ENCODE results near the gene PSMG4.
A peak's percentile ranks its signal among the peaks of the same experiment; 100 is the strongest.
"Not testable (repeated sequence)": the region's sequence is repeated elsewhere in the genome, so short reads cannot be mapped to it uniquely, and the experiment has no call there.

Gene PSMG4

DNA sequence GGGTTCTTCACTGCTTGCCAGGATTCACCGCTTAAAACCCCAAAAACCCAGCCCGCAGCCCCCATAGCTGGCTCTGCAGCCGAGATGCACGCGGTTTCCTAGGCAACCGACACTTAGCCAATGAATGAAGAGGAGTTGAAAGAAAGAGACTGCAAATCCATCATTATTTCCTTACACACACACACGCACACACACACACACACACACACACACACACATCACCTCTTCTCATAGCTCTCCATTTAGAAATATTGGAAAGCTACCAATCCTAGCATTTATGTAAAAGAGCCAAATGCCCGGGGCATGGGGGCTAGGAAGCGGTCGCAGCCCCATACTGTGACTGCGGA, 27.9 kb upstream of the PSMG4 start:
- peak; percentile 62 for DNase-seq (ENCODE audit: low read depth)

DNA sequence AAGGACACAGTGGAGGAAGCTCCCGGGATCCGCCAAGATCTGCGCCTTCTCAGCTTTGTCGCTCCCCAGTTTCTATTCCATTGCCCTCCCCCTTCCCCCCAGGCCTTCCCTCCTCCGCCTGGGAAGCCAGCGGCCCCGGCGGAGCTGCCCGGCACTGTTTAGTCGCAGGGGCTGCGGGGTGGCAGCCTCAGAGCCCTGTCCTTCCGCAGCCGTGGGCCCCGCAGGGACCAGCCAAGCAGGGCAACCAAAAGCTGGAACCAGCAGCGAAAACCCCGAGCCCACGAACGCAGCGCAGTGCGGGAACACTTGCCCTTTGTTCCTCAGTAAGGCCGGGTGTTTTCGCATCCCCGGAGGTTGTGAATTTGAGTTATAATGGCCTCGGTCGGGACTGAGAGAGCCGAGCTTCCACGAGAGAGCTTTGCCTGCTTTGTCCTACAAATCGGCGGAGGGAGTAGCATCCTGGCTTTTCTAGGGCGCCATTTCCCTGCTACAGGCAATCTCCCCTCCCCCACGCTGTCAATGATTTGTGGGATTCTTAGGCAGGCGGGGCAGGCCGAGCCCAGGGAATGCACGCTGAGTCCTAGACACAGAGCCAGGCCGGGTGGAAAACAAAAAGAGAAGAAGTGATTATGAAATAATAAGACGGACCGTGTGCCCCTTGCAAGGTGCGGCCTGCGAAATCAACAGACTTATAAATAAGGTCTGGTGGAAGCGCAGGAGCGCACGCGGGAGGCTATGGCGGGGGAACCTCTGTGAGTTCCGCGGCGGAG, 27.3 kb upstream of the PSMG4 start:
- DNase-seq (ENCODE audit: low read depth) = peak; percentile 85

DNA sequence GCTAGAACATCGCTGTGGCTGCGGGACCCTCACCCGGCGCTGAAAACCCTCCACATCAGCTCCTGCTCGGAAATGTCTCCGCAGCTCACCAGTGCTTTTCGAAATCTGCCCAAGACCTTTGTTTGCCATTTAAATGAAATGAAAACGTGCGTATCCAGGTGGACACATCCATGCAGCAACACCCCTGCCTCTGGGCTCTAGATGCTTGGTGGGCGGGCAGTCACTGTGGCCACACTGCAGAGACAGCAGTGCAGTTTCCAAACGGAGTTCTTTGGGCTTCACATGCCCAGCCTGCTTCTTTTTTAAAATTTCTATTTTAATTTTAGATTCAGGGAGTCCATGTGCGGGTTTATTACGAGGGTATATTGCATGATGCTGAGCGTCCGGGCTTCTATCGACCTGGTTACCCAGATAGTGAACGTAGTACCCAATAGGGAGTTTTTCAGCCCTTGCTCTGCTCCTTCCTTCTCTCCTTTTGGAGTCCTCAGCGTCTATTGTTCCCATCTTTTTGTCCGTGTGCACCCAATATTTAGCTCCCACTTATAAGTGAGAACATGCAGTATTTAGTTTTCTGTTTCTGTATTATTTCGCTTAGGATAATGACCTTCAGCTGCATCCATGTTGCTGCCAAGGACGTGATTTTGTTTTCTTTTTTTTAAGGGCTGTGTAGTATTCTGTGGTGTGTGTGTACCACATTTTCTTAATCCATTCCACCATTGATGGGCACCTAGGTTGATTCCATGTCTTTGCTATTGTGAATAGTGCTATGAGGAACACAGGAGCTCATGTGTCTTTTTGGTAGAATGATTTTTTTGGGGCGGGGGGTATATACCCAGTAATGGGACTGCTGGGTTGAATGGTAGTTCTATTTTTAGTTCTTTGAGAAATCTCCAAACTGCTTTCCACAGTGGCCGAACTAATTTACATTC, 26.5 kb upstream of the PSMG4 start:
- DNase-seq (ENCODE audit: low read depth) = no peak

DNA sequence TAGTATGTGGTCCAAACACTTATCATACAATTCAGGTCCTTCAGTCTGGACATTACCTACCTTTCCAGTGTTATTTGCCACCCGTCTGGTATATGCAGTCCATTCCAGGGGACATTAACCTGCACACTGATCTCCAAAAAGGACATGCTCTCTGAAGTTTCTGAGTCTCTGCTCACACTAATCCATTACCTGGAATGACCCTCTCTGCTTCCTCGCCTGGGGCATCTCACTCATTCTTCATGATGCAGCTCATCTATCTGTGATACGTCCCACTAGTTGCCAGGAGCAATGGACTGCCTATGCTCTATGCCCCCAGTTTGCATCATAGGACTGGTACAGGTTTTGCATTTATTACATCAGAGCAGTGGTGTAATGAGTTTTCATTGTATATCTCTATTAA, 25.4 kb upstream of the PSMG4 start:
- DNase-seq (ENCODE audit: low read depth) = peak; percentile 34

DNA sequence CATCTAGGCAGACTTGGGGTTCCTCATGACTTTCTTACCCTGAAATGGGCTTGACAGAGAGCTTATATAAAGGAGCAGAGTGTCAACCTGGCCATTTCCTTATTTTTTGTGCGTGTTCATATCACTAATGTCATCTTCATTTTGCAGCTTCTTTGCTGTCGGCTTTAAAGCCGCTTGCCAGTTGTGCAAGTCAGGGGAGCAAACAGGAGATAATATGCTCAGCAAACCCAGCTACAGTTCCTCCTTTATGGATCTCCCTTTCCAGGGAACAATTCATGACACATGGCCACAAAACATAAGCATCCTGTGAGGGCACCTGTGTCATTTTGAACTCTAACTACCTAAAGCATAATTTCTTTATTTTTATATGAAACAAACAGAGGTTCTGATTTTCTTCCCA, 24.8 kb upstream of the PSMG4 start:
- no peak for DNase-seq (ENCODE audit: low read depth)

DNA sequence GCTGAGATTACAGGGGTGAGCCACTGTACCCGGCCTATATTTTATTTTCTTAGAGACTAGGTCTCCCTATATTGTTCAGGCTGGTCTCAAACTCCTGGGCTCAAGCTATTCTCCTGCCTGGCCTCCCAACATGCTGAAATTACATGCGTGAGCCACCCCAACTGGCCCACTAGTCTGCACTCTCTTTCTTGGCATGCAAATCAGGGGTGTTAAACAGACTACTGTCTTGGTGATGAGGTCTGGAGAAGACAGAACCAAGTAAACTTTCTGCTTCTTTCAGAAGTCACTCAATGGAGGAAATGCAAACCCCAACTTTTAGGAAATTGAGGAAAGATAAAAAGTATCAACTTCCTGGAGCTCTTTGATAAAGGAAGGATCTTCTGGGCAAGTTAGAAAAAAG, 23.3 kb upstream of the PSMG4 start:
- DNase-seq (ENCODE audit: low read depth) = no peak

DNA sequence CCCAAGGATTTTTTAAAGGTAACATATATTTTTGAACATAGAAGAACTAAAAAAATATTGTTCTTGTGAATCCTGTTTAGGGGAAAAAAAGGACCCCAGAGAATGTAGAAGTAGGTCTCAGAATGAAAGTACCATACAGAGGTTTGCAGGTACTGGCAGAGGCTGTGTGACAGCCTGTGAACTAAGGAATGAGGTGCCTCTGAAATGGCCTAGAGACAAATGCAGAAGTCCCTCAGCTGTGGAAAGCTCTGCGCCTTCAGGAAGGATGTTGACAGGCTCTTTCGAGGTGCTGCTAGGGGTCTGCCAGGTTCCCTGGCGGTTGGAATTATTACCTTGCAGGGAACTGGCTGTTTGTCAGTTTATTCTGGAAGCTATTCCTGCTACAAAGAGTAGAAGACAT, 22.7 kb upstream of the PSMG4 start:
- DNase-seq (ENCODE audit: low read depth) = no peak

DNA sequence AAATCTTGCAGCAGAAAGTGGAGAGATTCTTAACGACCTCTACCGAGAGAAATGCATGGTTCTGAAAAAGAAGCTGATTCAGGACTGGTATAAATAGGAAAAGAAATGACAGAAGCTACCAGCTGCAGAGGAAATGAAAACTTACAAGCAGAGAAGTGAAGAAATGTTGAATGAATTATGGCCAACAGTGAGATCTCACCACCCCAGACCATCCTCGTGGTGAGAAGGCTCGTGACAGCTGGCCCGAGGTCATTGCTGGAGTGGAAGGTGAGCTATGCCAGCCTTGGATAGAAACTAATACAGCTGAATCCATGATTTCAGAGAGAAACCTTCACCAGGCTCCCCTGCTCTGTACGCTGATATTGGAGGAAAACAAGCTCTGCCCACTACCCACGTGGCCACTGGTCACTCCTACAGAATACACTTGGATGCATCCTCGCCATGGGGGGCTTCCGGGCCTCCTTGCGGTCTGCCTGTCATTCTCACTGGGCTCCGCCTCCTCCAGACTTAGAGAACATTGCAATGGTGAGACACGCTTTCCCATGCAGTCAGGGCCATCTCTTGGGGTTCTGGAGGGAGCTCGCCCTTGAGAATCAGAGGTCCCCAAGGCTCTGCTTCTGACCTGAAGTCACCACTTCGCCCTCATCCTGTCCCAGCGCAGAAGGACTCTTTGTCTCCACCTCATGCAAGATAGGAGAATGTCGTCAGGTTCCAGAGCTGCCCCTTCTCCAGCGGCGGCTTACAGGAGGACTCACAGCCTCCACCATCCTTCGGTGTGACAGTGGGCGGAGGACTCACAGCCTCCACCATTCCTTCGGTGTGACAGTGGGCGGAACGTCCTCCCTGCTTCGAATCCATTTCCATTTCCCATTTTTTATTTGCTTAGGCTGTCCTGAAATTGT, 20.7 kb upstream of the PSMG4 start:
- DNase-seq (ENCODE audit: low read depth) = no peak

DNA sequence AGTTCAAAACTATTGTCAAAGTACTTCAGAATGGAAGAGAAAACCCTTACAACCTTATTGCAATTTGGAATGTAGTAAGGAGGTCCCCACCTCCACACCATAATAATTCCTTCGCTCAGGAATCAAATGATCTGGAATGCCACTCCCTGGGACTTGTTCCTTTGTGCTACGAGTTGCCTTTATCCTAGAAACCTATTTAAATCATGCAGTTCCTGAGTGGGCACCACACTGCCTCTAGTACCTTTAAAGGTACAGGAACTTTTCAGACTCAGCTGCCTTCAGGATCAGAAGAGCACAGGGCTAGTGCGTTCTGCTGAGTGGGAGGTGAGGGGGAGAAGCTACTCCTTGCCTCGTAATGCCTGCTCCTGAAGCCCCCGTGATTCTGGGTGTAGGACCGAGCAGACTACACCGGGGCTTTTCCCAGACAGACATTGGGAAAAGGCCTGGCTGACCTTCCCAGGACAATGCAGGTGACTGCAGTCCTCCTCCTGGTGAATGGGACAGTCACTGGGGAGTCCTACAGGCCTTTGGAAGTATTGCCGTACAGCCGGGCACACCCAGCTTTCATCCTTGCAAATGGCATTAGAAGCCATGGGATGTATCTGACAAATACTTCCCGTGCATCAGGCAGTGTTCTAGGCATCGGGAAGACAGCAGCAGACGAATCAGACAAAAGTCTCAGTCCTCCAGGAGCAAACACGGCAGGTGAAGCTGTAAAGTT, 19.5 kb upstream of the PSMG4 start:
- DNase-seq (ENCODE audit: low read depth) = peak; percentile 40

DNA sequence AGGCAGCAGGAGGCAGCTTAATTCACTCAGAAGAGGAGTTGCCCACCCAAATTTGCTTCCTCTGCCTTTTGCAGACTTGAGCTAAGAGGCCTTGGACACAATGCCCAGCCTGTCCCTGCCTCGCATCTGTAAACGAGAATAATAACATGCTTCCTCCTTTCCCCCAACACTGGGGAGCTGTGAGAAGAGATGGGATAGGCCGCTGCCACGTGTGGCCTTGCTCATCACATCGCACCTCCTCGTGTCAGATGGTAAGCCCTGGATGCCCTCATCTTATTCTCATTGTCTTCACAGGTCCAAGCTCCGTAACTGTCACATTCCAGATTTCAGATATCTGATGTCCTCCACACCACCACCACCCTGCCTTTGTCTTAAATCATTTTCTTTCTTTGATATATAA, 18.2 kb upstream of the PSMG4 start:
- no peak for DNase-seq (ENCODE audit: low read depth)

DNA sequence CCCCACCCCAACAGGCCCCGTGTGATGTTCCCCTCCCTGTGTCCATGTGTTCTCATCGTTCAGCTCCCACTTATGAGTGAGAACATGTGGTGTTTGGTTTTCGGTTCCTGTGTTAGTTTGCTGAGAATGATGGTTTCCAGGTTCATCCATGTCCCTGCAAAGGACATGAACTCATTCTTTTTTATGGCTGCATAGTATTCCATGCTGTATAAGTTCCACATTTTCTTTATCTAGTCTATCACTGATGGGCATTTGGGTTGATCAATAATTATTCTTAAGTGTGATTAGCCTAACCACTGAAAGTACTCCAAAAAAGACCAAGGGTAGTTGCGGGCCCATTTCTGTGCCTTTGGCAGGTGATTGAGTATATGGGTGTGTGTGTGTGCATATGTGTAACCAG, 17.0 kb upstream of the PSMG4 start:
- not testable (repeated sequence) for DNase-seq (ENCODE audit: low read depth)

DNA sequence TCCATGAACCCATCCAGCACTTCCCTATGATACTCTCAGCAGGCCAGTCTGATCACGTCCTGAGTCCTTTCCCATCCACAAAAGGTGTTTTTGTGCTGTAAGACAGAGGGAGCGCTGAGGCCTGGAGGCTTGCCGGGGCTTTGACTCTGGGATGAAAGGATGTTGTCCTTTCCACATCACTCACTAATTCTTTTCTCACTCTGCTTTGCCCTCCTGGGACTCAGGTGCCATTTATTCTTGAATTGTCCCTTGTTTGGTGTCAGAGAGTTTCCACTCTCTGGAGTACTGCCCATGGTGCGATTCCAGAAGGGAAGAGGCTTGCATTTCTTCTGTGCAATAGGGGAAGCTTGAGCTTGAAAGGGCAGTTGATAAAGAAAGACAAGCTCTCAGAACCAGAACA, 16.0 kb upstream of the PSMG4 start:
- DNase-seq (ENCODE audit: low read depth) = no peak

DNA sequence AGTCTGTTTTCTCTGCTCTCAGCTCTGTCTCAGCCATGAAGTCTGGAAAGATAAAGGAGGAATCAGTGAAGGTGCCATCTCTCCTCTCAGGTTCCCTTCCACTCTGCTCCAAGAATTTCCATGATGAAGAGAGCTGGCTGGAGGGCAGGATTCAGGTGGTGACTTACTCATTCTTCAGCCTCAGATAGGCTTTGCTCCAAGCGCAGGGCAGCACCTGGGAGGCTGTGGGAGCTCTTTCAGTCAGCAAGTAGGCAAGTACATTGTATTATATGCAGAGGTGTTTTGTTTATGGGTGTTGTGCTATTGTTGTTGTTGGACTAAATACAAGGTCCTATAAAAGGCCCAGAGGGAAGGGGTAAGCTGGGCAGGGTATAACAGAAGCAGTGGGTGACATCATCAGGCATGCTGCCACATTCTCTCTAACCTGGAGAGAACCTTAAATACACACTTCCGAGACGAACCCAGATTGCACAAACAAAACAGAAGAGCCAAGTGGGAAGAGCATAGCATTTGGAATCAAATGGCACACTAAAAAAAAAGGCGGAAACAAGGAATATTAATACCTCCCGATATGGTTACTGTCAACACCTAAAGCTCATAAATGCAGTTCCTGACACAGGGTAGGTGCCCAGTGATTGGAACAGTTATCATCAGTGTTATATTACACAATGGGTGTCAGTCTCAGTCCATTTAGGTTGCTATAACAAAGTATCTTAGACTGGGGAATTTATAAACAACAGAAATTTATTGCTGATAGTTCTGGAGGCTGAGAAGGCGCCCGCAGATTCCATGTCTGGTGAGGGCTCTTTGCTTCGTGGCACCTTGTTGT, 14.5 kb upstream of the PSMG4 start:
- no peak for DNase-seq (ENCODE audit: low read depth)

DNA sequence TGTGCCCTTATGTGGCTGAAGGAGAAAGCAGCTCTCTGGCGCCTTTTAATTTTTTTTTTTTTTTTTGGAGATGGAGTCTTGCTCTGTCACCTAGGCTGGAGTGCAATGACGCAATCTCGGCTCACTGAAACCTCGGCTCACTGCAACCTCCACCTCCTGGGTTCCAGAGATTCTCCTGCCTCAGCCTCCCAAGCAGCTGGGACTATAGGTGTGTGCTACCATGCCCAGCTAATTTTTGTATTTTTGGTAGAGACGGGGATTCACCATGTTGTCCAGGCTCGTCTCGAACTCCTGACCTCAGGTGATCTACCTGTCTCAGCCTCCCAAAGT, 13.9 kb upstream of the PSMG4 start:
- DNase-seq (ENCODE audit: low read depth) = not testable (repeated sequence)

DNA sequence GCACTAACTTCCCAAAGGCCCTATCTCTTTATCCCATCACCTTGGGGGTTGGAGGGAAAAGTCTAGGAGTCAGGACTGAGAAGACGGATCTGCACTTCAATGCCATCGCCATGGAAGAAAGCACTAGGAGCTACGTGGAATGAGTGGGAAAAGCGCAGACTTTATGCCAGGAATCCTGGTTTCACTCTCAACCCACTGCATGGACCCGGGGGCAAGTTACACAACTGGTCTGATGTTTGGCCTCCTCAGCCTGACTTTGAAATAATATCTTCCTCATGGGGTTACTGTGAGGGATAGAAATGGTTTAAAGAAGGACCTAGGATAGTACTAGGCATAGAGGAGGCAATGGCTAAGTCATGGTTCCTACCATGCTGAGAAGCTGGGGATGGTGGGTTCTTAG, 13.5 kb upstream of the PSMG4 start:
- no peak for DNase-seq (ENCODE audit: low read depth)

DNA sequence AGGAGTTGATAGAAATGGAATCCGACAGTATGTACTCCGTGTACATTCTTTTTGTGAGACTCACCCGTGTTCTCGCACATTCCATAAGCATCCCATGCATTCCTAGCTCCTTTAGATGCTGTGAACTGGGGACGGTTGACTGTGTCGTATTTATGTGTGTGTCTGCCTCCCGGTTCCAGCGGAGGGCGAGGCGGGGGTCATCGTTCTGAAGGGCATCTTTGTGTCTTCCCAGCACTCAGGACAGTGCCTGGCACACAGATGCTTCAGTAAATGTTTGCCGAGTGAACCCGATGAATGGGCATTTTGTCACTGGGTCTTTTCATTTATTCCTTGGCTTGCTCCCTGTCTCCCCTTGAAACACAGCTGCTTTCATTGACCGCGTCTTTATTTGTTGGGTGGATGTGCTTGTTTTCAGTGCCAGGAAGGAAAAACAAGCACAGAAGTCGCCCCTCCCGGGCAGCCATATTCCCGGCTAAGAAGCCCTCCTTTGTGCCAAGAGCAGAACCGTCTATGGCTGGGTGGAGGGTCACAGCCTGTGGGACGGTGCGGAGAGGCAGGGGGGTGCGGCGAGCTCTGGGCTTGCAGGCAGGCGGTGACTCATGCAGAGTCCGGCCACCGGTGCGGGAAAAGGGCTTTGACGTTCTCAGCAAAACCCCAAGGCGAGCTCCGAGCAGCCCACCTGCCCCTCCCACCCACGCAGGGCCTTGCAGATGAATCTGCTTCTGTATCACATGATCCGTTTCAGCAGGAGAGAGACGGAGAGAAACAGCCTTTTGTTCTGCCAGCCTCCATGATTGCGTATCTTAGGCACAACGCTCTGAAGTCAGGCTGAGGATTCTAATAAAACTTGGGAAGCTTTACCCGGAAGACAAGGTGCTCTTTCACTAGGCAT, 11.2 kb upstream of the PSMG4 start:
- peak; percentile 91 for DNase-seq (ENCODE audit: low read depth)

DNA sequence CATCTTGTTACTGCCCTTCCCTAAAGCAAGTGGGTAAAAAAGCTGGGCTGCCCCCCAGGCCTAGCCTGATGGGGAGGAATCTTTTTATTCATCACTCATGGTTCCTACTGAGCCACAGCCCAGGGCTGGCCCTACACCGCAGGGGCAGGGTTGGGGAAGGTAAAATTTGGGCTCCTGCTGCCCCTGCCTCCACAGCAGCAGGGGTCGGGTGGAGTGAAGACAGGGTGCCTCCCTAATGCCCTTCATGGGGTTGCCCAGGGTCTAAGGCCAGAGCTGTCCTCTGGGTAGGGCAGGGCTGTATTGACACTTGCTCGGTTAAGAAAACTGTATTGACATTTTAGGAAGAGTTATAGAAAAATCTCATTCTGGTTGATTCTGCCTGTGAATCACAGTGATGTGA, 8.9 kb upstream of the PSMG4 start:
- no peak for DNase-seq (ENCODE audit: low read depth)

DNA sequence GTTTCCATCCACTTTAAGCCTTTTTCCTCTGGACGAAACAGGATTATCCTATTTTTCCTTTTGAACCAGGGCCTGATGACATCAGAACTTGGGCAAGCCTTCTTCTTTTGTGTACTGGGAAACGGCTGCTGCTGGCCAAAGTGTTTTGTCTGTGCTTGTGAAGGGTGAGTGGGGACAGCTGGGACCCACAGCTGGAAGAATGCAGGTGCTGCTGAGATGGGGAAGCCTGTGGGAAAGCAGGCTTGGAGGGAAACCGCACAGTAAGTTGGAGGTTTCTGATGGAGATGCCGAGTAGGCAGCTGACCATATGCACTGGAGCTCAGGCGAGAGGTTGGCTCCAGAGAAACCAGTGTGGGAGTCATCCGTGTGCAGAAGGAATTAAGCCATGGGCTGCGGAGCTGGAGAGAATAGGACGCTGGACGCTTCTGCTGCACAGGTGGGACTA, 8.5 kb upstream of the PSMG4 start:
- no peak for DNase-seq (ENCODE audit: low read depth)

DNA sequence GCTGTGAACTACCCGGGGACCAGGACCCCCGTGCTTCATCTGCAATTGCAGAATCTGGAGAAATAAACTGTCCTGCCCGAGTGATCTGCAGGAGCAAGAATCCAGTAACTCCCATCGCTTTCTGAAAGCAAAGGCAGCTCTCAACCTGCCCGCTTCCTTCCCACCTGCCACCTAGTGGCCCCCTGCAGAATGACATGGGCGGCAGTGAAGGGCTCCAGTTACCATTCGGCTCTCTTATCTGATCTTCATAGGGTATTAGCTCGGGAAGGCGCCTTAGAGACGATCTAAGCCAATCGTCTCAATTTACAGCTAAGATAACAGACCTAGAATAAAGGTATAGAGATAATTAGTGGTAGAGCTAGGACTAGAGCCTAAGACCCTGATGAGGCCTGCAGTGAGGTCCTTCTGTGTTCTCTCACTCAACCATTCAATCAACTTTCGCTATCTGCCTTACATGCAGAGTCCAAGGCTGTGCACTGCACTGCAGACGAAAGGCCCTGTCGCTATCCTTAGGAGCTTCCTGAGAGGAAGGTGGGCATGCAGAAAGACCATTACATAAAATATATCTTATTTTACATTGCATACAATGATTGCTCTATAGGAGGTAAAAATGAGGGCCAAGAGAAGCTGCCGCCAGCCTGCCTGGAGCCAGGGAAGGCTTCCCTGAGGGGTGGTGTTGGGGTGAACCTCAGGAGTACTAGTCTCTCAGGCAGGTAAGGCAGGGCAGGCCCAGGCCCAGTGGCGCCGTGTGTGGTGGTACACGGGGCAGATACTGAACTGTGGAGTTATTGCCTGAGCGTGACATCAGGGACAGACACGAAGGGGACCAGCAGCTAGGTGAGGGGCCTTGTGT, 7.1 kb upstream of the PSMG4 start:
- peak; percentile 87 for DNase-seq (ENCODE audit: low read depth)
